Measurements from ENCODE around the gene KIF23. TPM values are rescaled to one million over a fixed set of nuclear protein-coding genes. Genes with fewer than 3 reads are reported as not detected.

Gene KIF23
- total and polyA plus RNA-seq, 12 donors, result 1.3 to 22.3 (median 2.4) TPM

GRCh38 chr15:69434679-69435078 is 20.5 kb downstream of the KIF23 start:
- no peak for DNase-seq
- Histone ChIP-seq H3K4me3 (no peak overlapping the region), H3K27ac (no peak overlapping the region), H3K4me1 (replicated peaks in 1 of 2) (no peaks in the 10 kb centered on the region), H3K9me3 (replicated peaks in 1 of 3) (no peaks in the 10 kb centered on the region), H3K36me3 (replicated peaks in 1 of 2) (no peaks in the 10 kb centered on the region), H3K27me3 (no peaks in the 10 kb centered on the region)
- TF ChIP-seq POLR2A (IDR thresholded peaks at IDR 0.05) (no peak), CTCF (IDR thresholded peaks at IDR 0.05) (no peak)
- intact Hi-C loops (cut with DNase I), result no loop called here
- WGBS, 4 donors, result 90 to 99% (median 94%) methylated on average over 9 to 18 of the region's 18 CpGs

GRCh38 chr15:69435985-69436384 is 21.8 kb downstream of the KIF23 start:
- no peak for DNase-seq
- Histone ChIP-seq H3K36me3 (replicated peaks in 1 of 2) (no peaks in the 10 kb centered on the region), H3K27ac (no peak overlapping the region), H3K9me3 (replicated peaks in 1 of 3) (no peaks in the 10 kb centered on the region), H3K27me3 (no peaks in the 10 kb centered on the region), H3K4me1 (replicated peaks in 1 of 2) (no peaks in the 10 kb centered on the region), H3K4me3 (no peak overlapping the region)
- TF ChIP-seq CTCF (IDR thresholded peaks at IDR 0.05) (no peak), POLR2A (IDR thresholded peaks at IDR 0.05) (no peak)
- intact Hi-C loops (cut with DNase I), result no loop called here
- 94 to 98% (median 95%) methylated on average over 4 of the region's 4 CpGs for WGBS, 4 donors

DNA sequence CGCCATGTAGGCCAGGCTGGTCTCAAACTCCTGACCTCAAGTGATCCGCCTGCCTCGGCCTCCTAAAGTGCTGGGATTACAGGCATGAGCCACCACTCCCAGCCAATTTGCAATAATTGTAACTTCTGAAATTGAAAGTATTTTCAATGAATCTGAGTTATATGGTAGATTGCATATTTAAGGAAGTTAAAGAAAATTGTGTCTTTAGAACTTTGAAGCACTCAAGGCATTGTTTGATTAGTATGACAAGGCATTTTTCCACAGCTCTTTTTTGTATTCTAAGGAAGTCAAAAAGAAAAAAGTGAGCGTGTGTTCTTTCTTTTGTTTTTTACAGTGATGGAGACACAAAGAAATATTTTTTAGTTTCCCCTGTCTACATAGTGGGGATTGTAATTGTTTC is 22.8 kb downstream of the KIF23 start:
- H3K4me3 ChIP-seq, result no peak overlapping the region
- H3K9me3 ChIP-seq (replicated peaks in 1 of 3), result no peaks in the 10 kb centered on the region
- no peaks in the 10 kb centered on the region for H3K27me3 ChIP-seq
- 93 to 99% (median 95%) methylated on average over 4 of the region's 4 CpGs for WGBS, 4 donors
- no peak overlapping the region for H3K27ac ChIP-seq
- TF ChIP-seq POLR2A (IDR thresholded peaks at IDR 0.05) (no peak), CTCF (IDR thresholded peaks at IDR 0.05) (no peak)
- H3K36me3 ChIP-seq (replicated peaks in 1 of 2), result no peaks in the 10 kb centered on the region
- no peaks in the 10 kb centered on the region for H3K4me1 ChIP-seq (replicated peaks in 1 of 2)
- DNase-seq, result no peak
- intact Hi-C loops (cut with DNase I), result no loop called here

- TF ChIP-seq POLR2A (IDR thresholded peaks at IDR 0.05) (no peak), CTCF (IDR thresholded peaks at IDR 0.05) (no peak)
- DNase-seq, result no peak
- no peaks in the 10 kb centered on the region for H3K4me1 ChIP-seq (replicated peaks in 1 of 2)
- 83 to 88% (median 86%) methylated on average over 4 of the region's 4 CpGs for WGBS, 4 donors
- H3K27me3 ChIP-seq, result no peaks in the 10 kb centered on the region
- no peak overlapping the region for H3K27ac ChIP-seq
- H3K9me3 ChIP-seq (replicated peaks in 1 of 3), result no peaks in the 10 kb centered on the region
- H3K36me3 ChIP-seq (replicated peaks in 1 of 2), result no peaks in the 10 kb centered on the region
- H3K4me3 ChIP-seq, result no peak overlapping the region
- intact Hi-C loops (cut with DNase I), result no loop called here
Measured at GRCh38 chr15:69439623-69440022, 25.5 kb downstream of the KIF23 start.
